SHP77 (cell line): Measurements from ENCODE around the gene KLHL30.

Source experiments
- DNase-seq, 2 experiments: peaks; one replicate each; lab custom pipeline; 2025; lab: John Stamatoyannopoulos, UW

KLHL30 gene

GRCh38 chr2:238120463-238121298 lies 17.8 kb upstream of the KLHL30 start:
- DNase-seq, result no peak

GRCh38 chr2:238121511-238122286 lies 16.8 kb upstream of the KLHL30 start:
- DNase-seq, result no peak

GRCh38 chr2:238122287-238123217 lies 15.9 kb upstream of the KLHL30 start:
- DNase-seq, result no peak

GRCh38 chr2:238123218-238123971 lies 15.1 kb upstream of the KLHL30 start:
- DNase-seq, result no peak

- no peak for DNase-seq
These were observed 14.4 kb upstream of the KLHL30 start for GRCh38 chr2:238123991-238124470.

- no peak for DNase-seq
These were observed 13.9 kb upstream of the KLHL30 start for GRCh38 chr2:238124488-238125126.

- no peak for DNase-seq
These were observed 13.2 kb upstream of the KLHL30 start for GRCh38 chr2:238125127-238125885.

- no peak for DNase-seq
These were observed 12.1 kb upstream of the KLHL30 start for GRCh38 chr2:238126338-238126737.

GRCh38 chr2:238126775-238127164 lies 11.7 kb upstream of the KLHL30 start:
- no peak for DNase-seq

- DNase-seq, result peak in 1 of 2 experiments; percentile 8
These were observed 11.1 kb upstream of the KLHL30 start for GRCh38 chr2:238127165-238128060.

- no peak for DNase-seq
These were observed 10.4 kb upstream of the KLHL30 start for GRCh38 chr2:238128061-238128440.

GRCh38 chr2:238128534-238129001 lies 9.9 kb upstream of the KLHL30 start:
- DNase-seq, result no peak

GRCh38 chr2:238129166-238130010 lies 9.1 kb upstream of the KLHL30 start:
- DNase-seq, result no peak

GRCh38 chr2:238130111-238130695 lies 8.3 kb upstream of the KLHL30 start:
- no peak for DNase-seq

- peak in 1 of 2 experiments; percentile 31 for DNase-seq
These were observed 7.5 kb upstream of the KLHL30 start for GRCh38 chr2:238130696-238131628.

- no peak for DNase-seq
These were observed 6.6 kb upstream of the KLHL30 start for GRCh38 chr2:238131761-238132462.
